Measurements from ENCODE around the gene VIT.

Gene VIT

DNA sequence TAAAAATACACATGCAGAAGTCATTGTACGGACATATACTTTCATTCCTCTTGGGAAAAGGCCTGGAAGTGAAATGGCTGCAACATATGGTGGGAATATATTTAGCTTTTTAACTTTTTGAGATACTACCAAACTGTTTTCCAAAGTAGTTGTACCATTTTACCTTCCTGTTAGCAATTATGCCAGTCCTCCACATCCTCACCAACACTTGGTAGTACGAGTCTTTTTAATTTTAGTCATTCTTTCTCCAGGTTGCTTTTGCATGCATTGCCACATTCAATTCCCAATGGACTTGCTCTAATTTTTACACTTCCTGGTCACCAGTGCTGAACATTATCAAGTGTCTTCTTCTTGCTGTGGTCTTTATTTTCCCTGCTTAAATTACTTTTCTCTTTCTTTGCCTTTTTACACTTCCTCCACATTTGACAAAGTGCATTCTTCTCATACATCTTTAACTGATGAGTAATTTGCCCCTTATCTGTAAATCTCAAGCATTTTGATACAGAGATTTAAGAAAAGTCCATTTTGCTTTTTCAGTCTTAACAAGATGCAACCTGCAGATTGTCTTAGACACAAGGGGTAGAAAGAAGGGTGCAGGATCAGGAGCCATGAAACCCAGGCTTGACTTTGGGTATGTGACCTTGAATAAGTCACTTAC is 14.5 kb downstream of the VIT start:
- no peak for DNase-seq

DNA sequence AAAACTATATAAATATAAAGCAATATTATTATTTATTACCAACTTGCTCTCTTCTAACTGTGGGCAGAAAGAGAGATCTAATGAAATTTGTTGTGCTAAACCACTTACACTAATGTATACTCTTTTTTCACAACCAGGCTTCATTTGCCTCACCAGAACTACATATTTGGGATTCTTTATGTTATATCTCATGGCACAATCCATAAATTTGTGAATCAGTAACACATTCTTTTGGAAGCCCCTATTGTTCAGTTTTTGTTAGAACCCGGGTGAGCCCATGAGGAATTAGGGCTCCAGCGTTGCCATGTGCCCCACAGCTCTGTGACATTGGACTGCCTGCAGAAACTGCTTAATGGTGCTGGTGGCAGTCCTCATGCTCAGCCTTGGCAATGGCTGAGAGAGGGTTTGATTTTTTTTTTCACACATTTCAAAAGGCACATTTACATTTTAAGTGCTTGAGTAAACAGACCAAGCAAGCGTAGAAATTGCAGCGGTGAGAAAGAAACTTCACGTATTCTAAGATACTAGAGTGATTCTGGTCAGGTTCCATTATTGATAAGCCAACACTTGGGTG is 15.3 kb downstream of the VIT start:
- DNase-seq: no peak

DNA sequence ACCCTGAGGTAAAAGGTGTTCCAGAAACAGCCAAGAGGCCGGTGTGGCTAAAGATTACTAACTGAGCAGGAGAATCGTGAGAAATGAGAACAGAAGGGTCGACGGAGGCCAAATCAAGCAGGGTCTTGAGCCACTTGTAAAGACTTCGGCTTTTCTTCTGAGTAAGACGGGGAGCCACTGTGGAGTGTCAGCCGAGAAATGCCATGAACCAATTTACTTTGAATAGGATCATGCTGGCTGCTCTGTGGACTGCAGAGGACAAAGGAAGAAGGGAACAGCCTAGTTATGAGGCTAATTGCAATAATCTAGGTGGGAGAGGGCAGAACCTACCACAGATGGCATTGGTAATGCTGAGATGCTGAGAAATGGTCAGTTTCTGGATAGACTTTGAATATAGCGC is 16.8 kb downstream of the VIT start:
- no peak for DNase-seq

DNA sequence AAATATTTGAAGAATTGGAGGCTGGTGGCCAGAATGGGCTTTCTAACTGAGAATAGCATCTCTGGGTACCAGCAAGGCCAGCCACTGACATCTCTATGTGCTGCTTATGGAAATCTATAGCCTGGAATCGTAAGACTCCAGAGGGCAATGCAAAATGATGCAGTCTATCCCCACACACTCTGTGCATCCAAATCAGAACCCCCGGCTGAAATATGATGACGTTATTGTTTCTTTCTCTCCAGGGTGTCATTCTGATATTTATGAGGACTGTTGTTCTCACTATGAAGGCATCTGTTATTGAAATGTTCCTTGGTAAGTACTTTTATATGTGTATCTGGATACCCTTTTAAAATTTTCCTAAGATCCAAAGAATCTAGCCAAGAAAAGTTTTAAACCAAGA is 19.6 kb downstream of the VIT start:
- DNase-seq: no peak

DNA sequence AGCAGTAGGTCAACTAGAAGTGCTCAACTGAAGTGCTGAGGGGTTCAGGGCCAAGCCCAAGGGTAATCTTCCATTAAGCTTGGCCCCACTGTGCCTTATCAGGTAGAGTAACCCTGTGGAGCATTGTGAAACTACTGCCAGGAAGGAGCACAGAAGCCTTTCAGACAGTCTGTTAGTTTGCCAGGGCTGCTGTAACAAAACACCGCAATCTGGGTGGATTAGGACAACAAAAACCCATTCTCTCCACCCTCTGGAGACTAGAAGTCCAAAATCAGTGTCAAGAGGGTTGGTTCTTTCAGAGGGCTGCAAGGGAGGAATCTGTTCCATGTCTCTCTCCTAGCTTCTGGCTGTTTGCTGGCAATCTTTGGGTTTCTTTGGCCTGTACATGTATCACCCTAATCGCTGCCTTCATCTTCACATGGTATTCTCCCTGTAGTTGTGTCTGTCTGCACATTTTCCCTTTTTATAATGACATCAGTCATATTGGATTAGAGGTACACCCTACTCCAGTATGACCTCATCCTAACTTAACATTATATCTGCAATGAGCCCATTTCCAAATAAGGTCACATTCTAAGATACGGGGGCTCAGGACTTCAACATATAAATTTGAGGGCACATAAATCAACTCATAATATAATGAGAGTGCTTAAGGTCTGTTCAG is 21.2 kb downstream of the VIT start:
- DNase-seq: no peak

DNA sequence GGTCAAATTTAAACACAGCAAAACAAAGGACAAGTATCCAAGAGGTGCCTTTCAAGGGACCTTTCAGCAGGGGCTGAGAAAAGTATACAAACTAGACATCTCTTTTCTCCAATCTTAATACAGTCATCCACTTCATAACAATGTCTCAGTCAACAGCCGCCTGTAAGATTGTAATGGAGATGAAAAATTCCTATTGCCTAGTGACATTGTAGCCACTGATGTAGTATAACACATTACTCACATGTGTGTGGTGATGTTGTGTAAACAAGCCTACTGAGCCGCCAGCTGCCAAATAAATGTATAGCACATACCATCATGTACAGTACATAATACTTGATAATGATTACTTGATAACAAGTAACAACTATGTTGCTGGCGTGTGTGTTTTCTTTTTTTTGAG is 31.0 kb downstream of the VIT start:
- no peak for DNase-seq

DNA sequence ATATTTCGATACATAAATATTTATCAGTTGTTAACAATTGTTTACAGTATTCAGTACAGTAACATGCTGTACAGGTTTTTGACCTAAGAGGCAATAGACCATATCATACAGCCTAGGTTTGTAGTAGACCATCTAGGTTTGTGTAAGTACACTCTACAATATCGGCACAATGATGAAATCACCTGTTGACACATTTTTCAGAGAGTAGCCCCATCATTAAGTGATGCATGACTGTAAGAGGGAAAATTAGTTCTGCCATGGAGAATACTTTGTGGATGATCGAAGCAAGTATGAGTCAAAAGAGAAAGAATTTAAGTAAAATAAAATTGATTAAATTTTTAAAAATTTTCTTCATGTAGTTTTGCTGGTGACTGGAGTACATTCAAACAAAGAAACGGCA is 32.6 kb downstream of the VIT start:
- DNase-seq: no peak

DNA sequence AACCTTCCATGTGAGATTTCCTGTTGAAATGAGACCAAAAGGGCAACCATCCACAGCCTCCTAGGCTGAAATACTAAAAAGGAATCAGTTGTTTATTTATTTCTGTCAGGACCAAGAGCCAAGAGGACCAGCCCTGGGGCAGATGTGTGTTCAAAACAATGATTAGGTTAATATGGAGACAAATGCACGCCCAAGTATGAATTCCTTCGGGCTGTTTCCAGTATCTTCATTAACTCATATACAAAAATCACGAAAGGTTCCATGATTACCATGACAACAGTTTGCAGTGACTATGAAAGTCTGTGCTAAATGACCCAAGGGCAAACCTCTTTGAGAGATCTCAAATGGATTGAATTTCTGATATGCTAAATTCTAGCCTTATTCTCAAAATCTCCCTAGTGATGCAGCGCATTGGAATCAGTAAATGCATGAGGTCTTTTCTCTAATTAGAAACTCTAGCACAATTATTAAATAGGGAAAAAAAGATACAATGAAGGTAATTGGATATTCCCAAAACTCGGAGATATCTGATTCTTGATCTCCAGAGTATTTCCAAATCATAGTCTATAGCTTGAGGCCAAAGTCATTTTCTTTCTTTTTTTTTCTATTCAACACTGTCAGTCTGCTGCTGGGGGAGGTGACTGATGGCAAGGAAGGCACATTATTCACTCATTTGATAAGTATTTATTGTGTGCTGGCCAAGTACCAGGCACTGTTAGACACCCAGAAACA is 35.6 kb downstream of the VIT start:
- DNase-seq: no peak

DNA sequence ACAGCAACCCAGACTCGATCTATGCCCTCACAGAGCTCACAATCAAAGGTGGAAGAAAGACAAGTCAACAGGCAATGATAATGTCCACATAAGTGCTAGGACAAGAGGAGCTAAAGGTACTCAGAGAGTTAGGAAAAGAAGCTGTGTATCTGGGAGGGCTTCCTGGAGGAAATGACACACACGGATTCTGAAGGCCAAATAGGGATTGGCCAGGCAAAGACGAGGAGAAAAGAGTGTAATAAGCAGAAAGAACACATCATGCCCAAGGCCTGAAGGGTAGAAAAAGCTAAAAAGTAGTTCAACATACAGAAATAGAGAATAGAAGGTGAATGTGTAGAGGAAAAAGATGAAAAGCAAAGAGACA is 36.1 kb downstream of the VIT start:
- DNase-seq: no peak

DNA sequence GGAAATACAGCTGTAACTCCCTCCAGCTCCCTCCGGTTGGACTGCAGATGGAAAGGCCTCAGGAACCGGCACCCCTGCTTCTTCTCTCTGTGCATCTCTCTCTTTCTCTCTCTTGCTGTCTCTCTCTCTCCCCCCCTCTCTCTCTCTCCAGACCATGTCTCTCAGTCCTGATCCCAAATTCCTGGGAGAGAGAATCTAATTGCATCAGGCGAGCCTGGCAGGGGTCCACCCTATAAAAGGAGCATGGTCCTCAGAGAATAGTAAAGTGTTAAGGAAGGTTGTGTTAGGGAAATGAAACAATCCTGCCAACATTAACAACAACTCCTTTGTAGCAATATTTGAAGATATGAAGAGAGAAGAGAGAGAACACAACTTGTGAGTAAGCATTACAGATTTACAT is 36.7 kb downstream of the VIT start:
- no peak for DNase-seq

DNA sequence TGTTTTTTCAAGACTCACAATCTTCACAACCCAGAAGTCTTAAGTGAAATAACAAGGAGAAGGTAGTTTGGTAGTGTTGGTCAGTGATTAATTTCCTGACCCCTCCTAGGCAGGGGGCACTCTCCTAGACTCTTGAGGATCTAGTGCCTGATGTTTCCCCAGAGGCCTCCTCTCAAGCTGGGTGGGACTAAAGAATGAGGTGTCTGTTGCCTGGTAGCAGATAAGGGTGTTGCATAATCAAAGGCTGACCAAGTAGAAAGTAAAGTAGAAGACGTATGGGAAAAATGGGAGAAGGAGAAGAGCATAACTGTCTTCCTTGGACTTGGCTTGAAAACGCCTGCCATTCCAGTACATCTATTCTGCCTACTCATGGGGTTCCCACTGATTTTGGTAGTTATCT is 37.8 kb downstream of the VIT start:
- no peak for DNase-seq

DNA sequence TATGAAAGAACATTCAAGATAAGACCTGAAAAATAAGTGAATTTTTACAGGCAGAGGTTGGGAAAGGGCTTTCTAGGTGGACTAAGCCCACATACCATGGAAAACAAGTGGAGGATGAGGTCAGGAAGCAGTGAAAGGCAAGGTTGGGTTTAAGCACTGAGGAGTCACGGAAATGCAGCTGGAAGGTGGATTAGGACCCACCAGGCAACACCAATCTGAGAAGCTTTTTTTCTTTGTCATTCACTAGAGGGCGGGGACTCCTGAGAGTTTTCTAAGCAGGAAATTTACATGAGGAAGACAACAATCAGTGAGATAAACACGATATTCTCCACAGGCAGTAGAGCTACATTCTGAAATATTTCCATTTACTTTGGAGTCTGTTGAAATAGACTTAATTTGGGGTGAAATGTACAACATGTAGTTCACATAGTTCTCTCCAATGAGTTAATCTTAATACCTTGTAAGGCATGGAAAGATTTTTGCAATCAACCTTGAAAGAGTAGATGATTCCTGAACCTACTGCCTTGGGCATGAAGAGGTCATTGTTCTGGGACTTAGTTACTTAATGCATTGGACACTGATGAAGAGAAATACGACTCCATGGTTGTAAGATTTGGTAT is 40.7 kb downstream of the VIT start:
- no peak for DNase-seq

DNA sequence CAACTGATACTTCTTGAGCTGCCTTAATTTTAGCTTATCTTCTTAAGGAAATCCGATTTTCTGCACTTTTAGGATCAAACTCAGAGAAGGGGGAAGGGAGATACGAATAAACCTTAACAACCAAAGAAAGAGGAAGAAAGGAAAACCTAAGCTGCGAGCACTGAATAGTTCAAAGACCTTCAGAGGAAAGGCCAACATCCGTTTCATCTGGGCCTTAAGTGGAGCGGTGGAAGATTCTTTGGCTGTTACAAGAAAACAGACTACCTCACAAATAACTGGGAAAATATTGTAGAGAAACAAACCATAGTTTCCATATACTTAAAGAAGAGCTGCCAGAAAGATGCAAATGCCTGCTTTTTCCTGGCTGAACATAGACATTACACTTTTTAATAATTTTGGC is 43.6 kb downstream of the VIT start:
- no peak for DNase-seq

DNA sequence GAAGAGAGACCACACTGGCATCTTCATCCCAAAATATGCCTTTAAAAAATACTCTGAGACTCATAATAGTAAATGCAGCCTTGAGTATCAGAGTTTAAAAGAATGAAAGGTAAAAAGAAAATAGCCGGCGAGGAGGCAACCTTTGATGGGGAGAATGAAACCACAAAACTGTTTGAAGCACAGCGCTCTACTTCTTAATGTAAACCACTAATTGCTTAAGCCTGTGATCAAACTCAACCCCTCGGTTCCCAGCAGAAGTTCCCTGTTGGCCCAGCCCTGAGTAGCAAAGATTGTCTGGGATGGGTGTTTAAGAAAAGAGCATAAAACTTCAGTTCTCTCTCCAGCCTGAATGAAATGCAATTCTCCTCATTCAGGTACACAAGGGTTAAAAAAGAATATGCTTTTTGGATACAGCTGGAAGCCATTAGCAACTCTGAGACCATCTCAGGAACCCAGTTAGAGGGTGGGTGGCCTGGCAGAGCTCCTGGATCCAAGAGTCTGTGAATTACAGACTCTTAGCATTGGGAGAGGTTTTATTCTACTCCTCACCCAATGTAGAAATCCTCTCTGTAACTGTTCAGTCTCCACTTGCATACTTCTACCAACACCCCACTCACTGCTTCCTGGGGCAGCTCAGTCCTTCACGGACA is 44.8 kb downstream of the VIT start:
- no peak for DNase-seq

DNA sequence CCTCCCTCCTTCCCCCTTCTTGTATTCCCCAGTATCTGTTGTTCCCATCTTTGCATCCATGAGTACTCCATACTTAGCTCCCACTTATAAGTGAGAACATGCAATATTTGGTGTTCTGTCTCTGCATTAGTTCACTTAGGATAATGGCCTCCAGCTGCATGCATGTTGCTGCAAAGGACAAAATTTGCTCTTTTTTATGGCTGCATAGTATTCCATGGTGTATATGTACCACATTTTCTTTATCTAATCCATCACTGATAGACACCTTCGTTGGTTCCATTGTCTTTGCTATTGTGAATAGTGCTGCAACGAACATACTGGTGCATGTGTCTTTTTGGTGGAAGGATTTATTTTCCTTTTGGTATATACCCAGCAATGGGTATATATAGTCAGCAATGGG is 47.4 kb downstream of the VIT start:
- no peak for DNase-seq

DNA sequence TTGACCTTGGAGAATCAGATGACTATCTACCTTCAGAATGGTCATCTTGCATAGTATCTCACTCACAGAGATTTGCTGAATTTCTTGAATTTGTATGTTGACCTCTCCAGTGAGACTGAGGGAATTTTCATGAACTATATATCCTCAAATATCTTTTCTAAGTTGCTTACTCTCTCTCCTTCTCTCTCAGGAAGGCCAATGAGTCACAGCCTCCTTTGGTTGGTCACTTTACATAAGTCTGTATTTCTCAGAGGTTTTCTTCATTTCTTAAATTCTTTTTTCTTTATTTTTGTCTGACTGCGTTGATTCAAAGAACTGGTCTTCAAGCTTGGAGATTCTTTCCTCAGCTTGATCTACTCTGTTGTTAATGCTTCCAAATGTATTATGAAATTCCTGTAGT is 51.7 kb downstream of the VIT start:
- no peak for DNase-seq

DNA sequence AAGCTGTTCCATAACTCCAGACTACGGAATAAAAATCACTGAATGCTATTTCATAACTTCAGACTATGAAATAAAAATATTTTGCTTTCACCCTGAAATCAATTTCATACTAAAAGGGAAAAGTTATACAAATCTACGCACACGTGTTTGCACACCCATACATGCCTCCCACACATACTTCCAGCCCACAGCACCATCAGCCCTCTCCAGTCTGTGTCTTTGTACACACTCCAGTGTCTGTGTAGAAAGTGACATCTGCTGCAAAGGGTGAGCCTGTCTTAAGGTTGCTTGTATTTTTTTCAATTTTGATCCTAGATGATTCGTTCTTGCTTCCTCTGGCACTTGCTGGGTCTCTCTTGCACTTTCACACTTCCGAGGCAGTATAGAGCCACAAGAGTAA is 53.6 kb downstream of the VIT start:
- DNase-seq: no peak

DNA sequence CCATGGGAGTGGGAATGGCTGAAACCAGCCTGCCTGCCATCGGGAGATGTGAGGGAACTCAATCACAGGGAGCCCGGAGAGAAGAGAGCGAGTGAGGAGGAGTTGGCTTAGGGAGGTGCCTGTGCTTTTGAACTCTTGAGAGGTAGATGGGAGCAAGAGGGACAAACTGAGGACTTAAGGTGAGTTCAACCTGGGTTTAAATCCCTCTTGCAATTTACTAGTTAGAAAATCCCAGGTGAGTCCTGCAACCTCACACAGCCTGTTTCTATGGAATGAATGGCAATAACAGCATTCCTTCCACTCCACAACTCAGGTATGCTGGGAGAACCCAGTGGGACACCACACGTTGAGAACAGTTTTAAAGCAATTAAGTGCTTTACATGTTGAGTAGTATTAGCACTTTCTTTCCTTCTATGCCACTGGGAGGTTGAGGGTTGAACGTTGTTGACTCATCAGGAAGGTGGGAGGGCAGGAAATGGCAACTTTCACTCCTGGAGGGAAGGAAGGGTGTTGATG is 57.3 kb downstream of the VIT start:
- DNase-seq: no peak

DNA sequence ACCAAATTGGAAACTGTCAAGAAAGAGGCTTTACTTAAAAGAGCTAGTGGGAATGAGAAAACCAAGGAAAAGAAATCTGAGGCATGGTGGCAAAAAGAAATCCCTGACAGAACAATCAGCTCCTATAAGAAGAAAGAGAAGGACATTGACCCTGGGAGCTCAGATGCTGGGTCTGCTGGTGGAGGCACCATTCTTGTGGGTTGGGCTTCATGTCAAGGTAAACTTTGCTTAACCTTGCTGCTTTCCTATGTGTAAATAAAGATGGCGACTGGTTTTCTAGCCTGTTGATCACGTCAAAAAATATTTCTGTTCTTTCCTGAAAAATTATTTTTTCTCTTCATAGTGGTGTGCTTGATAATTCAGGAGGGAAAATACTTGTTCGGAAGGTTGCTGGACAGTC is 58.1 kb downstream of the VIT start:
- no peak for DNase-seq

DNA sequence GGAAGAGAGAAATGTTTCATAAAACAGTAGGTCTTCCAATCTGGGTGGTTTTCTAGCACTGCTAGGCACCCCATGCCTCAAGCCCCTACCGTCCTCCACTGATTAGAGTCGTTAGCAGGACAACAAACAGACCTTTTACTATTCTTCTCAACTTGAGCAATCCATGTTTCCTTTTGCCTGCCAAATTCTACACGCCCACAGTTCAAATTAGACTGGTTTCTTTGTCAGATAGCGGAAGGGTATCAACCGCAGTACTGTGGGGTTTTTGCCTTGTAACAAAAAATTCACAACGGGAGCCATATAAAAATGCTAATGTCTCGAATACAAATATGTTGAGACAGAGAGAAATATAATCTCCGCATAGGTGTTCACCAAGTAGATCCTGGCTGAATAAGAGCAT is 59.9 kb downstream of the VIT start:
- DNase-seq: no peak

DNA sequence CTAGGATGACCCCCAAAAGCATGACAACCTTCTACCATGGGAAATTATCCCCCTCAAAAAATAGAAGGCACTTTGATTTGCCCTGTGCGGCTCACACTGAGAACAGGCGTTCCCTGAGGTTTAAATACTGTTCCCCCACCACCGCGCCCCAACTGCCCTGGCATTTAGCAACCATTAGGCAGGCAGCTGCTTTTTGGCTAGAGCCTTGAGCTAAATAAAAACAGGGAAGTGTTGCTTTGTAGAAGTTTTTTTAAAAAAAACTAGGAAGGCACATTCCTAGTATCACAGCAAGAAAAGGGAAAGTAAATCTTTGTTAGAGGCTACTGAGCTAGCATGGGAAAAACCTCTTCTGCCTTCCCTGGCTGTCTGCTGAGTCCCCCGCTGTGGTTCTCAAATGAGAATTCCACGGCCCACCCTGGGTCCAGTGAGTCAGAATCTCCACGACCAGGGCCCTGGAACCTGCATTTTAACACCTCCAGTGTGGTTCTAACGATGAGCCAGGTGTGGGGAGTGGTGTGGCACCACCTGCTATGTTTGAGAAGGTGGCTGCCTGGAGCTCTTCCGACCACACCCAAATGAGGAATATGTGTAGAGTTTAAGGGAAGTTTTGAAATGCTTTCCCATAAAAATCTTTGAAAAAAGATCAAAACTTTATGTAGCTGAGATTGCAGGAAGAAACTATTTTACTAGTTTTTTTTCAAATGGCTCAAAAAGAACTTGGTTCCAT is 66.4 kb downstream of the VIT start:
- no peak for DNase-seq

DNA sequence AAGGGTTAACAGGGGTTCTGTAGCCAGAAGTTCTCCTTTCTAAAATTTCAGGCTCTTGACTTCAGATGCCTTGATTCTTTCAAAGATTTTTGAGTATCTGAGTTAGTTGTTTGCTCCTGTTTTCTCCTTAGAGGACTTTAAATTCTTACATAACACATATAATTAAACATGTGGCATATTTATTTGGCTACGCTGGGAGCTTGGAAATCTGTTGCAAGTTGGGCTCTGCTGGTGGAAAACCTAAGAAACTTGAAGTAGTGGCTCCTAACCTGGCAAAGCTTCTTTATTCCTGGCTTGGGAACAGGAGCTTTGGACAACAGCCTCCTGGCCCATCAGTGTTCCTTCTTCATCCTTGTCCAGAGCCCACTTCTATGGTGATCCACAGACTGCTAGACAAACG is 72.6 kb downstream of the VIT start:
- no peak for DNase-seq

Data from activated CD4-positive, CD25-positive, alpha-beta regulatory T cell (primary cell).